MM.1S (cell line): ENCODE results near the gene EPHB1.

Experiments
- DNase-seq: peaks from one replicate; pipeline ENCODE4 v3.0.0-alpha.2; 2015
- H2AFZ ChIP-seq: fragments of 300-600 bp; sonication (generic); 2 replicates; pipeline ENCODE4 v1.6.0; 2016; ENCODE audit warnings: antibody characterized with exemption, low read length
- H3F3A ChIP-seq: fragments of 300-600 bp; sonication (generic); 2 replicates; pipeline ENCODE4 v1.6.1; 2016; ENCODE audit warnings: mild to moderate bottlenecking, antibody characterized with exemption, low read length, moderate library complexity, mixed read lengths; ENCODE audit not compliant: insufficient read depth
- H3K27ac ChIP-seq: fragments of 300-600 bp; sonication (generic); 2 replicates; pipeline ENCODE4 v1.5.1; 2016; ENCODE audit warnings: mild to moderate bottlenecking, low read length
- H3K27me3 ChIP-seq: fragments of 300-600 bp; sonication (generic); replicated peaks from 2 replicates; pipeline ENCODE4 v1.6.0; 2016; ENCODE audit warnings: low read length; ENCODE audit not compliant: insufficient read depth
- H3K36me3 ChIP-seq: fragments of 300-600 bp; sonication (generic); replicated peaks from 2 replicates; pipeline ENCODE4 v1.6.1; 2016; ENCODE audit warnings: mild to moderate bottlenecking, low read length, mixed read lengths; ENCODE audit not compliant: insufficient read depth
- H3K4me1 ChIP-seq: fragments of 300-600 bp; sonication (generic); 2 replicates; pipeline ENCODE4 v1.6.1; 2016; ENCODE audit warnings: low read length, mixed read lengths
- H3K4me2 ChIP-seq: fragments of 300-600 bp; sonication (generic); 2 replicates; pipeline ENCODE4 v1.6.0; 2016; ENCODE audit warnings: low read depth, low read length
- H3K4me3 ChIP-seq: fragments of 300-600 bp; sonication (generic); 2 replicates; pipeline ENCODE4 v1.5.1; 2016; ENCODE audit warnings: low read length, mixed read lengths
- H3K79me2 ChIP-seq: fragments of 300-600 bp; sonication (generic); 2 replicates; pipeline ENCODE4 v1.6.1; 2016; ENCODE audit warnings: mixed run types, low read length, mixed read lengths
- H3K9ac ChIP-seq: fragments of 300-600 bp; sonication (generic); 2 replicates; pipeline ENCODE4 v1.6.1; 2016; ENCODE audit warnings: low read length, mixed read lengths
- H3K9me2 ChIP-seq: fragments of 300-600 bp; sonication (generic); replicated peaks from 2 replicates; pipeline ENCODE4 v1.6.1; 2016; ENCODE audit warnings: mild to moderate bottlenecking, low read length, mixed read lengths; ENCODE audit not compliant: insufficient read depth
- H3K9me3 ChIP-seq: fragments of 300-600 bp; sonication (generic); replicated peaks from 2 replicates; pipeline ENCODE4 v1.6.1; 2016; ENCODE audit warnings: mild to moderate bottlenecking, low read length, mixed read lengths; ENCODE audit not compliant: insufficient read depth
- H4K20me1 ChIP-seq: fragments of 300-600 bp; sonication (generic); 2 replicates; pipeline ENCODE4 v1.6.1; 2016; ENCODE audit warnings: mild to moderate bottlenecking, low read length, moderate library complexity, mixed read lengths; ENCODE audit not compliant: insufficient read depth
- EZH2 ChIP-seq: fragments of 300-600 bp; sonication (generic); optimal IDR thresholded peaks from 2 replicates; pipeline ENCODE3; 2017; ENCODE audit warnings: low read depth, mild to moderate bottlenecking, antibody characterized with exemption, low read length, mixed read lengths
- EZH2phosphoT487 ChIP-seq: fragments of 300-600 bp; sonication (generic); IDR thresholded peaks from 2 replicates; pipeline ENCODE4 v1.6.1; 2018; ENCODE audit warnings: antibody characterized with exemption, low read length
- TF ChIP-seq, protein P1 (sequence below): fragments of 300-600 bp; sonication (generic); IDR thresholded peaks from 2 replicates; pipeline ENCODE4 v1.5.1; 2016; ENCODE audit warnings: antibody characterized with exemption, low read length, mixed read lengths

Gene EPHB1

DNA sequence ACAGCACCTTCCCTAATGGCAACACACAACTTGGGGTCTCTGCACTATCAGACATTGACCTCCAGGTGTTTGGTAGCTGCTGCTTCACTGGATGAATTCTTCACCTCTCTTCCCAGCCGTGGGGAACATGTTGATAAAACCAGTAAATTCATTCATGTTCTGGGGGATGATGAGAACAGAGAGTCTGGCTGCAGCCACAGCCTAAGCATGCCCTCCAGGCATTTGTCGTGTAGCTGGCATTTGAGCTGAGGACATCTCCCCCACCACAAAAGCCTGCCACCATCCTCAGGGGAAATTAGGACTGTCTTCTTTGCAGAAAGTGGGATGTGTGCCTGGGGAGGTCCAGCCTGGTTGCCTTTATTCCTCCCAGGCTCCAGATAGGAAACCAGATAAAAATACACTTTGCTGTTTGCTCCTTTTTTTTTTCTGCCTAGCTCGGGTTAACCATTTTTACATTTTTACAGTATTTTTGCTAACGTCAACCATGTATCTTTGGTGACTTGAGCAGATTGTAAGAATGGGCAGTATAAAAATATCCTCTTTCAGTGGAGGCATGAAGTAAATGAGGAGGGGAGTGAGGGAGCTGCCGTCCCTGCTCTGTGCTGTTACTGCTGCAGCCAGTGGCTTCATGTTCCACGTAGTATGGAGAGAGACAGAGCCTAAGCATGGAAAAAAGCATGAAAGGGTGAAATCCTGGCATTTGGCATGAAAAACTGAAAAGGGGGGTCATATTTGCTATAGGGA lies 444.0 kb downstream of the EPHB1 start:
- H3K79me2 ChIP-seq, result no peaks in the 10 kb centered on the region
- no peaks in the 10 kb centered on the region for H3K9me3 ChIP-seq
- H3K36me3 ChIP-seq, result no peaks in the 10 kb centered on the region
- H2AFZ ChIP-seq, result no peak overlapping the region
- H3K27me3 ChIP-seq, result no peaks in the 10 kb centered on the region
- H4K20me1 ChIP-seq, result no peaks in the 10 kb centered on the region
- no peak for DNase-seq
- TF ChIP-seq EZH2phosphoT487, result no peak
- TF ChIP-seq, protein P1, sequence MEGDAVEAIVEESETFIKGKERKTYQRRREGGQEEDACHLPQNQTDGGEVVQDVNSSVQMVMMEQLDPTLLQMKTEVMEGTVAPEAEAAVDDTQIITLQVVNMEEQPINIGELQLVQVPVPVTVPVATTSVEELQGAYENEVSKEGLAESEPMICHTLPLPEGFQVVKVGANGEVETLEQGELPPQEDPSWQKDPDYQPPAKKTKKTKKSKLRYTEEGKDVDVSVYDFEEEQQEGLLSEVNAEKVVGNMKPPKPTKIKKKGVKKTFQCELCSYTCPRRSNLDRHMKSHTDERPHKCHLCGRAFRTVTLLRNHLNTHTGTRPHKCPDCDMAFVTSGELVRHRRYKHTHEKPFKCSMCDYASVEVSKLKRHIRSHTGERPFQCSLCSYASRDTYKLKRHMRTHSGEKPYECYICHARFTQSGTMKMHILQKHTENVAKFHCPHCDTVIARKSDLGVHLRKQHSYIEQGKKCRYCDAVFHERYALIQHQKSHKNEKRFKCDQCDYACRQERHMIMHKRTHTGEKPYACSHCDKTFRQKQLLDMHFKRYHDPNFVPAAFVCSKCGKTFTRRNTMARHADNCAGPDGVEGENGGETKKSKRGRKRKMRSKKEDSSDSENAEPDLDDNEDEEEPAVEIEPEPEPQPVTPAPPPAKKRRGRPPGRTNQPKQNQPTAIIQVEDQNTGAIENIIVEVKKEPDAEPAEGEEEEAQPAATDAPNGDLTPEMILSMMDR, result no peak
- no peak for TF ChIP-seq EZH2
- H3K9ac ChIP-seq, result no peak overlapping the region
- no peaks in the 10 kb centered on the region for H3F3A ChIP-seq
- no peak overlapping the region for H3K27ac ChIP-seq
- H3K4me1 ChIP-seq, result no peaks in the 10 kb centered on the region
- no peak overlapping the region for H3K4me2 ChIP-seq
- H3K4me3 ChIP-seq, result no peak overlapping the region
- no peaks in the 10 kb centered on the region for H3K9me2 ChIP-seq

DNA sequence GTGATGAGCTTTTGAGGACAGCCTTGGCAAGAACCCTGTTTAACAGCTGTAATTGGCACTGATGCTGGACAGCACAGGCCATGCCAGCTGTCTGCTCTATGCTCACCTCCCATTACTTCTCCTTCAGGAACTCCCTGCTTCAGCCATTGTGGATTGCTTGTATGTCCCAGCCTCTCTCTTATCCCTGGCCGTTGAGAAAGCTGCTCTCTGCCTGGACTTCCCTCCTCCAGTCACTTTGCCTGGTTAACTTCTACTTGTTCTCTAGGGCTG lies 444.5 kb downstream of the EPHB1 start:
- no peaks in the 10 kb centered on the region for H3K4me1 ChIP-seq
- H3K9me3 ChIP-seq, result no peaks in the 10 kb centered on the region
- H3K79me2 ChIP-seq, result no peaks in the 10 kb centered on the region
- no peaks in the 10 kb centered on the region for H3K36me3 ChIP-seq
- no peaks in the 10 kb centered on the region for H3K27me3 ChIP-seq
- no peak overlapping the region for H3K27ac ChIP-seq
- H3K4me3 ChIP-seq, result no peak overlapping the region
- TF ChIP-seq, protein P1, result no peak
- TF ChIP-seq EZH2 (no peak), EZH2phosphoT487 (no peak)
- DNase-seq, result no peak
- H3K9ac ChIP-seq, result no peak overlapping the region
- no peaks in the 10 kb centered on the region for H4K20me1 ChIP-seq
- no peaks in the 10 kb centered on the region for H3K9me2 ChIP-seq
- no peak overlapping the region for H3K4me2 ChIP-seq
- H2AFZ ChIP-seq, result no peak overlapping the region
- no peaks in the 10 kb centered on the region for H3F3A ChIP-seq

DNA sequence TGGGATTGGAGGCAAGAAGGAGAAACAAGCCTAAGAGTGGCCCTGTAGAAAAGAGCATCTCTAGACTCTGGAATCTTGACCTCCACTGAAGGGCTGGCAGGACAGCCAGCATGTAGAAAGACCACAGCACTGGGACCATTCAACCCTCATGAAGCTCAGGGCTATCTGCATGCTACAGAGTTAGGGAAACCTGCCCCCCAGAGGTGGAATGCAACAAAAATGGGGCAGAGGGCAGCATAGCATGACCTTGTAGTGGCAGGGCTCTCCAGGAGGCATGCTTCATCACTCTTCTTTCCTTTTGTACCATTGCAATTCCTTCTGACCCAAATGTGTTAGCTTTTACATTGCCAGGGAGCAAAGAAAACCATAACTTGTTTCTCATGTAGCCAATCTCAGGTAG lies 445.4 kb downstream of the EPHB1 start:
- H3K9me3 ChIP-seq, result no peaks in the 10 kb centered on the region
- no peak overlapping the region for H2AFZ ChIP-seq
- H4K20me1 ChIP-seq, result no peaks in the 10 kb centered on the region
- no peaks in the 10 kb centered on the region for H3K79me2 ChIP-seq
- no peaks in the 10 kb centered on the region for H3K36me3 ChIP-seq
- TF ChIP-seq, protein P1, result no peak
- TF ChIP-seq EZH2 (no peak), EZH2phosphoT487 (no peak)
- H3K4me3 ChIP-seq, result no peak overlapping the region
- H3K4me1 ChIP-seq, result no peaks in the 10 kb centered on the region
- no peak overlapping the region for H3K27ac ChIP-seq
- H3K27me3 ChIP-seq, result no peaks in the 10 kb centered on the region
- no peak for DNase-seq
- no peaks in the 10 kb centered on the region for H3K9me2 ChIP-seq
- no peaks in the 10 kb centered on the region for H3F3A ChIP-seq
- no peak overlapping the region for H3K9ac ChIP-seq
- no peak overlapping the region for H3K4me2 ChIP-seq
